HG03196 (cell line): ENCODE measurements around the gene ASTL.
"Not testable (repeated sequence)": the region's sequence is repeated elsewhere in the genome, so short reads cannot be mapped to it uniquely, and the experiment has no call there.

Experiments used
- ATAC-seq: cut with Tn5 transposase; IDR thresholded peaks from one replicate; pipeline ENCODE4 v1.9.1; 2021; ENCODE audit not compliant: unreplicated experiment

ASTL gene

DNA sequence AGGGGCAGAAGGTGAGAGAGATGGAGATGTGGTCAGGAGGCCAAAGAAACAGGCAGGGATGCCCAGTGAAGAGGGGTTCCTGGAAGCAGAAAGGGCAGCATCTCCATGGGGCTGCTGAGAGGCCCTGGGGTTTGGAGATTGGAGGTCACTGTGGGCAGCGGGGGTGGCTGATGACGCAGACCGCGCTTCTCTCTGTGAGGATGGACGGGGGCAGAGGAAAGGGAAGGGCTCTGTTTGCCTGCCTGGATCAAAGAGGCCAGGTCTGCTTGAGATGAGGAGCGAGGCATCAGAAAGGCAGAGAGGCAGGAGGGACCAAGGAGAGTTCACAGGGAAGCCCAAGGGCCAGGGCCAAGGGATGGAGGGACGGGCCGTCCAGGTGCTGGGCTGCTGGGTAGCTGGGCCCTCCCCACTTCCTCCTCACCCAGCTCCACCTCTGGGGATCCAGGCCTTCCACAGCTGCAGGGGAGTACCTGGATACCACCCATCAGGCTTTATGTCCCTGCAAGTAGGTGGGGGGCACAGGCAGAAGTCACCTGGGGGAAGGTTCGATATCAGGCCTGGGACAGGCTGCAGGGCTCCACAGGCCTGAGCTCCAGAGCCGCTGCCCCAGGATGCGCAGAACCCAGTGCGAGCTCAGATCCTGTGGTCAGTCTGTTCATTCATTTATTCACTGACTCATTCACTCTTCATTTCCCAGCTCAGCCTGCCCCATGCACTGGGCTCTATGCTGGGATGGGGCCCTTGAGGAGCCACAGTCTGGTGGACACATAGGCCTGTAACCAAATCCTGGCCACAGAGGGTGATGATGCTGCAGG is 52.6 kb downstream of the ASTL start:
- no peak for ATAC-seq

GRCh38 chr2:96084858-96085518 is 53.3 kb downstream of the ASTL start:
- not testable (repeated sequence) for ATAC-seq

- ATAC-seq: no peak
Observed at GRCh38 chr2:96083989-96084857, 54.1 kb downstream of the ASTL start.

DNA sequence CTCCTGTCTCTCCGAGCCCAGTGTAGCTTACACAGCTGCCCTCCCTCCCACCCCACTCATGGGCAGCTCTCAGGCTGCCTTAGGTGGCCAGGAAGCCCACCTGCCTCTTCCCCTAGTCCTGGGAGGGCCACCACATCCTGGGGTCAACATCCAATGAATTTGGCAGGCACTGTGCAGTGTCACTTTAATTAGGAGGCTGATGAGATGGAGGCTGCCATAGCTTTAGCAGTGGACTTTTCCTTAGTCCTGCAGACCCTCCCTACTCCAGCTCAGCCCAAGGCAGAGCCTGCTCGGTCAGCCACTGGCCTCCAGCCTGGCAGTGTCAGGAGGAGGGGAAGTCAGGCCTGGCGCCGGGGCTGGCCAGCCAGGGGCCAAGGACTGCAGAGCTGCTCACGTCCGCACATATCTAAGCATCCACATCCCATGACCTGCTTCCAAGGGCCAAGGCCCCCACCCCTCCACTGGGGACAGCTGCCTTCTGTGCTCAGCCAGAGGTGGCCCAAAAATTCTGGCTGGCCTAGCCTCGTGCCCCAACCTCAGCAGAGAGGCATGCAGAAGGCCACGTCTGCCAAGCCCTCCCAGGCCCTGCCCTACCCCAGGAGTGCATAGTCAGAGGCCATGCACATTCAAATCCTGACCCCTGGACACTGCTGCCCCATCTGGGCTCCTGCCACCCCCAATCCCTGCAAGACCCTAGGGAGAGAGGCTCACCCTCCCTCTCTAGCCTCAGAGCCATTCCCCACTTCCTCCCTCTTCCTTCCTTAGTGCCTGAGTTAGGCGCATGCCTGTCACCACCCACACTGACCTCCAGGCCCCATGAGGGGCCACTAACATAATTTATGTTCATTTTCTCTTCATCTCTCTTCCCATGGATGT is 55.0 kb downstream of the ASTL start:
- ATAC-seq: no peak

DNA sequence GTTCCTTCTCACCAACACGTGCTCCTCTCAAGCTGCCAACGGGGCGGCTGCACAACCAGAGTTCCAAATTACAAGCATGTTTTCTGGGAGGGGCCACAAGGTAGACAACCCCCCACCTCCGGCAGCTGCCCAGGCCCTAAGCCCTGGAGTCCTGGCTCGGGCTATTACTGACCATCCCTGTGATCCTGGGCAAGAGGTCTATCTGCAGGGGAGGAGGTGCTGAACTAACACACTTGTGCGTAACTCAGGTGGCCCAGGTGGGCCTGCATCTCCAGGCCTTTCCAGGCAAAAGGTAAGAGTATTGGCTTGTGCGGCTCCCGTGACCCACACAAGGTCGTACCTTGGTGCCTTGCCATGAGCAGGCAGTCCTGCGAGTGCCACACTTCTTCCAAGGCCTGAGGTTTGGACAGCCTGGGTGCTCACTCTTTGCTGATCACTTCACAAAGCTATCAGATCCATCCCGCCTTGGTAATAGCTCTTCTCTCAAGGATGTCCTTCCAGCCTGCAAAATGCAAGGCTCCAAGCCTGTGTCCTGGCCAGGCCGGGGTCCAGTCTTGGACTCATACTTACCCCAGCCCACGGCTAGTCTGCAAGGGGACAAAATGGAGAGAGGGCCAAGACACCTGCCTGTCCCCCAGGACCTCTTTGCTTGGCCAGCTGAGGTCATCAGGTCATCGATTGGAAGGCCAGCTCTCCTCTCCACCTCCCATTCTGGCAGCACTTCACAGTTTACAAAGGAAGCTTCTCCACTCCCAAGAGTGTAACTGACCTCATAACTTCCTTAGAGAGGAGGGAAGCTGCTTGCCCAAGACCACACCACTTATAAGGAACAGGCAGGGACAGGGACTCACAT is 55.9 kb downstream of the ASTL start:
- no peak for ATAC-seq

GRCh38 chr2:96081042-96081441 is 57.3 kb downstream of the ASTL start:
- ATAC-seq: no peak

- ATAC-seq: no peak
Observed at GRCh38 chr2:96075199-96075771, 63.0 kb downstream of the ASTL start.

DNA sequence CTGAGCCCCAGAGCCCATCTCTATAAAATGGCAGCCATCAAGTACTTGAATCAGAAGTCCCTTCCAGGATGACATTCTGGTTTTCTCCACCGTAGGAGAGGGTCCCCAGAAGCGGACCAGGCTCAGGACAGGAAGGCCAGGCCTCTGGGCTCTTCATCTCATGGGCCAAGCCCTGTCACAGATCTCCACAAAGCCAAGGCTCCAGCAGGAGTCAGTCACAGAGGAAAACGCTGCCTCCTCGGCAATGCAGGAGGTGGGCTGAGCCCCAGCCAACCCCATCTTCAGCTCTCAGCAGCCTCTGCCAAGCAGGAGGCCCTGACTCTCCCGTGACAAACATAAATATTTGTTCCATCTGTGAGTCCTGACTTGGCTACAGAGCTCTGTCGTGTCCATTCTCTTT is 64.1 kb downstream of the ASTL start:
- ATAC-seq: no peak

DNA sequence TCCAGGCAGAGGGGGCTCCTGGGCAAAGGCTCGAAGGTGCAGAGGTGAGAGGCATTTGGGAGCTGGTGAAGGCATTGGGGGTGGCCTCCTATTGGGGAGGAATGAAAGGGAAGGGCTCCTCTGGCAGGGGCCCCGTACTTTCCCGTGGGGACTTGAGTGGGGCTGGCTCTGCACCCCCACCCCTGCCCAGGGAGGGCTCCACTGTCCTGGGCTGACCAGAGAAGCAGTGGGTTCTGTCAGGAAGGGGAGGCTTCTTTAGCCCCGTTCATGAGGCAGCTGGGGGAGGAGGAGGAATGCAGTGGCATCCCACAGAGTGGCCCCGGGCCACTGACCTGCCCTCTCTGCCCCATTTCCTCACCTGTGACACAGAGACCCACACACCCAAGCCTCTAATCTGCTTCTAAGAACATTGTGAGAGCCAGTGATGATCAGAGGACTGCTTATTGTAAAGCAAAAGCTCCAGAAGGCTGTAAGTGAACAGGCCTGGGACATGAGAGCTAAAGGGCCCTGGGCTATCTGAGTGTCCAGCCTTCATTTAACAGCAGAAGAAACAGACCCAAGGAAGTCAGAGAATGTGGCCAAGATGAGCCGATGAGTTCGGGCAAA is 65.0 kb downstream of the ASTL start:
- no peak for ATAC-seq
